Lower lobe of right lung (tissue), 2 donors: ENCODE measurements around the gene MAN2B2. TPM values are rescaled to one million over a fixed set of nuclear protein-coding genes. Genes with fewer than 3 reads are reported as not detected.

Source experiments
- ATAC-seq, 2 donors: fragments of 200-7000 bp; cut with Tn5 transposase; one replicate each; pipeline ENCODE4 v1.9.1; 2020 to 2022; ENCODE audit warnings: mild to moderate bottlenecking in 2 of 2, moderate library complexity in 2 of 2
- DNase-seq: peaks from one replicate; pipeline ENCODE4 v3.0.0-alpha.2; 2020
- H3K27ac ChIP-seq: fragments of 200-600 bp; one replicate; pipeline ENCODE4 v1.8.0; 2022
- H3K27me3 ChIP-seq: fragments of 200-600 bp; one replicate; pipeline ENCODE4 v1.8.0; 2022; ENCODE audit warnings: low read depth
- H3K36me3 ChIP-seq: fragments of 200-600 bp; one replicate; pipeline ENCODE4 v1.8.0; 2022; ENCODE audit warnings: mild to moderate bottlenecking
- H3K4me1 ChIP-seq: fragments of 200-600 bp; one replicate; pipeline ENCODE4 v1.8.0; 2022
- H3K4me3 ChIP-seq: fragments of 200-600 bp; one replicate; pipeline ENCODE4 v1.8.0; 2022; ENCODE audit warnings: mild to moderate bottlenecking
- H3K9me3 ChIP-seq: fragments of 200-600 bp; one replicate; pipeline ENCODE4 v1.8.0; 2022
- intact Hi-C: fragments of 100-400 bp; cut with DNase I; formaldehyde crosslinking; loops from one replicate; pipeline ENCODE4 v1.11.0; 2022
- total RNA-seq: library from RNA; stranded (reverse); fragmentation: NEBNext Ultra II Directional; extraction: Animal tissue kit (Norgen Biotek cat#: 25700); gene quantifications from one replicate; pipeline ENCODE4 v1.2.1, GENCODE V29; 2021
- TF ChIP-seq, protein P1 (sequence below): fragments of 200-600 bp; IDR thresholded peaks from one replicate; pipeline ENCODE4 v1.8.0; 2022; ENCODE audit warnings: antibody characterized with exemption, mild to moderate bottlenecking
- donor health status: DM: no; HTN: yes; CAD: no; lungs with severe emphysema.

Gene MAN2B2
- total RNA-seq, 1 donor from 2014 or later: 41.2 TPM

- intact Hi-C loops: no loop called here
- Histone ChIP-seq H3K4me3 (no peak overlapping the region), H3K36me3 (peaks cover 46% of the 10 kb centered on the region), H3K4me1 (peaks cover 19% of the 10 kb centered on the region), H3K27ac (no peak overlapping the region), H3K27me3 (no peaks in the 10 kb centered on the region), H3K9me3 (no peaks in the 10 kb centered on the region)
- TF ChIP-seq, protein P1, sequence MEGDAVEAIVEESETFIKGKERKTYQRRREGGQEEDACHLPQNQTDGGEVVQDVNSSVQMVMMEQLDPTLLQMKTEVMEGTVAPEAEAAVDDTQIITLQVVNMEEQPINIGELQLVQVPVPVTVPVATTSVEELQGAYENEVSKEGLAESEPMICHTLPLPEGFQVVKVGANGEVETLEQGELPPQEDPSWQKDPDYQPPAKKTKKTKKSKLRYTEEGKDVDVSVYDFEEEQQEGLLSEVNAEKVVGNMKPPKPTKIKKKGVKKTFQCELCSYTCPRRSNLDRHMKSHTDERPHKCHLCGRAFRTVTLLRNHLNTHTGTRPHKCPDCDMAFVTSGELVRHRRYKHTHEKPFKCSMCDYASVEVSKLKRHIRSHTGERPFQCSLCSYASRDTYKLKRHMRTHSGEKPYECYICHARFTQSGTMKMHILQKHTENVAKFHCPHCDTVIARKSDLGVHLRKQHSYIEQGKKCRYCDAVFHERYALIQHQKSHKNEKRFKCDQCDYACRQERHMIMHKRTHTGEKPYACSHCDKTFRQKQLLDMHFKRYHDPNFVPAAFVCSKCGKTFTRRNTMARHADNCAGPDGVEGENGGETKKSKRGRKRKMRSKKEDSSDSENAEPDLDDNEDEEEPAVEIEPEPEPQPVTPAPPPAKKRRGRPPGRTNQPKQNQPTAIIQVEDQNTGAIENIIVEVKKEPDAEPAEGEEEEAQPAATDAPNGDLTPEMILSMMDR: no peak
- DNase-seq (no peak), ATAC-seq (no peak)
These were observed 2.4 kb downstream of the MAN2B2 start for GRCh38 chr4:6577409-6577808.

GRCh38 chr4:6578221-6578620 lies 3.2 kb downstream of the MAN2B2 start:
- no peak for ATAC-seq
- peaks cover 51% of the 10 kb centered on the region for H3K36me3 ChIP-seq
- H3K9me3 ChIP-seq: no peaks in the 10 kb centered on the region
- H3K4me3 ChIP-seq: no peak overlapping the region
- intact Hi-C loops: no loop called here
- peaks cover 19% of the 10 kb centered on the region for H3K4me1 ChIP-seq
- H3K27ac ChIP-seq: no peak overlapping the region
- H3K27me3 ChIP-seq: no peaks in the 10 kb centered on the region
- TF ChIP-seq, protein P1: no peak
- DNase-seq: no peak

- Histone ChIP-seq H3K4me3 (no peak overlapping the region), H3K27ac (no peak overlapping the region), H3K4me1 (peaks cover 9% of the 10 kb centered on the region), H3K36me3 (peaks cover 51% of the 10 kb centered on the region), H3K9me3 (no peaks in the 10 kb centered on the region), H3K27me3 (no peaks in the 10 kb centered on the region)
- ATAC-seq: no peak
- DNase-seq: no peak
- intact Hi-C loops: no loop called here
- TF ChIP-seq, protein P1: no peak
These were observed 5.4 kb downstream of the MAN2B2 start for GRCh38 chr4:6580353-6580752.

DNA sequence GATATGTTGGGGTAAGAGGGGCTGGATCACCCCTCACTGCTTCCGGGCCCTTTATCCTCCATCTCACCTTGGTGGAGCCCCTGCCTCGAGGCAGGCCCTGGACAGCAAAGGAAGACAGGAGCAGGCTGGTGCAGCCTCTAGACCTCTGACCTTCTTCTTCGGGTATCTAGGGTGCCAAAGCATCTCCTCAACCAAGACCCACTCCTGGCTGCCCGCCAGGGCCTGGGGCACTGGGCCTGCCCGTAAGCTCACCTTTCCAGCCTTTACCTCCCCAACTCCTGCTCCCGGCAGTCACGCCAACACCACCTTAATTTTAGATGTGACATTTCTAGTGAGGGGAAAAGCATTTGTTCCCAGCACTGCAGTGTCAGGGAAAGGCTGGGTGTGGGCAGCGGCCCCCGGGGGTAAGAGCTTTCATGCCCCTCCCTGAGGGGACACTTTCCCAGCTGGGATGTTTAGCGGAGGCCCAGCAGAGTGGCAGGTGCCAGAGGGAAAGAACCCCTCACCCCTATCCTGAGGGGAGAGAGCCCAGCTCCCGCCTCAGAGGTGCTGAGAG lies 6.7 kb downstream of the MAN2B2 start:
- DNase-seq (no peak), ATAC-seq (no peak)
- intact Hi-C loops: no loop called here
- TF ChIP-seq, protein P1: no peak
- no peak overlapping the region for H3K27ac ChIP-seq
- no peak overlapping the region for H3K4me3 ChIP-seq
- H3K36me3 ChIP-seq: peaks cover 51% of the 10 kb centered on the region
- H3K27me3 ChIP-seq: no peaks in the 10 kb centered on the region
- H3K4me1 ChIP-seq: no peaks in the 10 kb centered on the region
- no peaks in the 10 kb centered on the region for H3K9me3 ChIP-seq

DNA sequence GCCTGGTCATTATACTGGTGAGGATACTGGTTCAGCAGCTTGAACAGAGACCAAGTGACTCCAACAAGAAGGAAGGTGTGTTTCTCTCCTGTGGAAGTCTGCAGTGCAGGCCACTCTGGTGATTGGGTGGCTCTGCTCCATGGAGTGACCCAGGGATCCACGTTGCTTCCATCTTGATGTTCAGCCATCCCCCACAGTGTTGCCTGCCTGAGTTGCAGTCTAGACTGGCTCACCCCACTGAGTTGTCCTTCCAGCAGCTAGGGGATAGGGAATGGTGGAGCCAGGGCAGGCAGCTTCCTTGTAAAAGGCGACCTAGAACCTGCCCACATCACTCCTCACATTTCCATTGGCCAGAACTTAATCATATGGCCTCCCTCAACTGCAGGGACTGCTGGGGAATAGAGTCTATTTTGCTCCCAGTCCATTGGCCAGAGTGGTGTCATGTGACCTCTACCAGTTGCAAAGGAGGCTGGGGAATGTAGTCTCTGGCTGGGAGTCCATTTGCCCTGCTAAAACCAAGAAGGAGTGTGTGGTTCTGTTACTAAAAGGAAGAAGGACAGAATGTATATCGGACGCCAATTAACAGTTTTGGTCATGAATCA lies 8.0 kb downstream of the MAN2B2 start:
- ATAC-seq (no peak), DNase-seq (no peak)
- TF ChIP-seq, protein P1: no peak
- no peaks in the 10 kb centered on the region for H3K27me3 ChIP-seq
- H3K4me1 ChIP-seq: no peaks in the 10 kb centered on the region
- no peak overlapping the region for H3K27ac ChIP-seq
- peaks cover 41% of the 10 kb centered on the region for H3K36me3 ChIP-seq
- intact Hi-C loops: no loop called here
- no peak overlapping the region for H3K4me3 ChIP-seq
- no peaks in the 10 kb centered on the region for H3K9me3 ChIP-seq
